Liver (tissue), 3 donors: ENCODE results near the gene NRG2.

Source experiments
- CTCF ChIP-seq: fragments of 150-350 bp; IDR thresholded peaks from 2 replicates; pipeline ENCODE4 v1.5.1; 2017; ENCODE audit warnings: improper control_type of control experiment, low read depth, low read length; ENCODE audit not compliant: missing input control
- SP1 ChIP-seq: IDR thresholded peaks from 2 replicates; pipeline ENCODE4 v1.6.1; 2018; ENCODE audit warnings: antibody characterized with exemption, mild to moderate bottlenecking
- TAF1 ChIP-seq: conservative IDR thresholded peaks from 2 replicates; pipeline ENCODE4 v1.6.1; 2016; ENCODE audit warnings: antibody characterized with exemption, mild to moderate bottlenecking
- ZBTB33 ChIP-seq: IDR thresholded peaks from 2 replicates; pipeline ENCODE4 v1.6.1; 2016; ENCODE audit warnings: antibody characterized with exemption
- TF ChIP-seq, protein P1 (sequence below): IDR thresholded peaks from 2 replicates; pipeline ENCODE4 v1.6.1; 2016; ENCODE audit warnings: antibody characterized with exemption
- TF ChIP-seq, protein P2 (sequence below): IDR thresholded peaks from 2 replicates; pipeline ENCODE4 v1.6.1; 2016; ENCODE audit warnings: antibody characterized with exemption, mild to moderate bottlenecking
- donor health status: healthy.
- donor health status: healthy.

GRCh38 chr5:140083650-140084049 is 40.6 kb upstream of the NRG2 start:
- TF ChIP-seq CTCF (no peak), SP1 (no peak), ZBTB33 (no peak), TAF1 (no peak)
- TF ChIP-seq, protein P1, sequence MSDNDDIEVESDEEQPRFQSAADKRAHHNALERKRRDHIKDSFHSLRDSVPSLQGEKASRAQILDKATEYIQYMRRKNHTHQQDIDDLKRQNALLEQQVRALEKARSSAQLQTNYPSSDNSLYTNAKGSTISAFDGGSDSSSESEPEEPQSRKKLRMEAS = no peak
- TF ChIP-seq, protein P2, sequence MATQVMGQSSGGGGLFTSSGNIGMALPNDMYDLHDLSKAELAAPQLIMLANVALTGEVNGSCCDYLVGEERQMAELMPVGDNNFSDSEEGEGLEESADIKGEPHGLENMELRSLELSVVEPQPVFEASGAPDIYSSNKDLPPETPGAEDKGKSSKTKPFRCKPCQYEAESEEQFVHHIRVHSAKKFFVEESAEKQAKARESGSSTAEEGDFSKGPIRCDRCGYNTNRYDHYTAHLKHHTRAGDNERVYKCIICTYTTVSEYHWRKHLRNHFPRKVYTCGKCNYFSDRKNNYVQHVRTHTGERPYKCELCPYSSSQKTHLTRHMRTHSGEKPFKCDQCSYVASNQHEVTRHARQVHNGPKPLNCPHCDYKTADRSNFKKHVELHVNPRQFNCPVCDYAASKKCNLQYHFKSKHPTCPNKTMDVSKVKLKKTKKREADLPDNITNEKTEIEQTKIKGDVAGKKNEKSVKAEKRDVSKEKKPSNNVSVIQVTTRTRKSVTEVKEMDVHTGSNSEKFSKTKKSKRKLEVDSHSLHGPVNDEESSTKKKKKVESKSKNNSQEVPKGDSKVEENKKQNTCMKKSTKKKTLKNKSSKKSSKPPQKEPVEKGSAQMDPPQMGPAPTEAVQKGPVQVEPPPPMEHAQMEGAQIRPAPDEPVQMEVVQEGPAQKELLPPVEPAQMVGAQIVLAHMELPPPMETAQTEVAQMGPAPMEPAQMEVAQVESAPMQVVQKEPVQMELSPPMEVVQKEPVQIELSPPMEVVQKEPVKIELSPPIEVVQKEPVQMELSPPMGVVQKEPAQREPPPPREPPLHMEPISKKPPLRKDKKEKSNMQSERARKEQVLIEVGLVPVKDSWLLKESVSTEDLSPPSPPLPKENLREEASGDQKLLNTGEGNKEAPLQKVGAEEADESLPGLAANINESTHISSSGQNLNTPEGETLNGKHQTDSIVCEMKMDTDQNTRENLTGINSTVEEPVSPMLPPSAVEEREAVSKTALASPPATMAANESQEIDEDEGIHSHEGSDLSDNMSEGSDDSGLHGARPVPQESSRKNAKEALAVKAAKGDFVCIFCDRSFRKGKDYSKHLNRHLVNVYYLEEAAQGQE = no peak
